IMR-90 (cell line): ENCODE measurements around the gene ZNF616. TPM values are rescaled to one million over a fixed set of nuclear protein-coding genes. Genes with fewer than 3 reads are reported as not detected.

Source experiments
- ATAC-seq: fragments of 200-7000 bp; cut with Tn5 transposase; 2 replicates; pipeline ENCODE4 v1.9.1; 2020; ENCODE audit warnings: low read depth, mild to moderate bottlenecking, moderate library complexity
- BruUV-seq: library from RNA; stranded (reverse); fragments of 400-500 nt; replicated peaks from 2 replicates; lab custom pipeline; 2021; lab: Mats Ljungman, UMichigan
- CTCF ChIA-PET: fragments of 300-600 bp; formaldehyde crosslinking; extraction: SDS; loops from one replicate; lab custom pipeline; 2021; ENCODE audit warnings: antibody characterized with exemption; lab: Yijun Ruan, JAX
- POLR2A ChIA-PET: fragments of 300-600 bp; sonication (Branson Sonifier 250); formaldehyde crosslinking; loops from one replicate; lab custom pipeline; 2022; ENCODE audit warnings: antibody characterized with exemption; ENCODE audit not compliant: unreplicated experiment; lab: Charles Lee
- DNase-seq: peaks from one replicate; pipeline ENCODE4 v3.0.0; 2013
- H2AFZ ChIP-seq: replicated peaks from 2 replicates; pipeline ENCODE3; 2013; ENCODE audit warnings: low read length, mild to moderate bottlenecking; ENCODE audit not compliant: poor library complexity
- H2AK5ac ChIP-seq: 2 replicates; pipeline ENCODE4 v1.6.1; 2013; ENCODE audit warnings: low read depth, low read length, inconsistent platforms
- H2AK9ac ChIP-seq: replicated peaks from 2 replicates; pipeline ENCODE3; 2013; ENCODE audit warnings: mild to moderate bottlenecking, low read depth, low read length, moderate library complexity; ENCODE audit not compliant: poor library complexity
- H2BK120ac ChIP-seq: 2 replicates; pipeline ENCODE4 v1.6.1; 2013; ENCODE audit warnings: low read depth, low read length, inconsistent platforms
- H2BK15ac ChIP-seq: 3 replicates; pipeline ENCODE4 v1.6.1; 2013; ENCODE audit warnings: low read depth, low read length, inconsistent platforms
- H2BK20ac ChIP-seq: 2 replicates; pipeline ENCODE4 v1.6.1; 2013; ENCODE audit warnings: low read depth, mild to moderate bottlenecking, inconsistent platforms, low read length, moderate library complexity
- H2BK5ac ChIP-seq: 2 replicates; pipeline ENCODE4 v1.6.1; 2013; ENCODE audit warnings: mild to moderate bottlenecking, low read depth, low read length, inconsistent platforms; ENCODE audit not compliant: poor library complexity, severe bottlenecking
- H3K14ac ChIP-seq: replicated peaks from 2 replicates; pipeline ENCODE4 v1.6.1; 2013; ENCODE audit warnings: low read depth, low read length, inconsistent platforms
- H3K18ac ChIP-seq: 2 replicates; pipeline ENCODE4 v1.6.1; 2013; ENCODE audit warnings: low read depth, low read length, control low read depth
- H3K23ac ChIP-seq: 2 replicates; pipeline ENCODE4 v1.6.1; 2013; ENCODE audit warnings: low read depth, low read length, inconsistent platforms
- H3K27ac ChIP-seq: 2 replicates; pipeline ENCODE4 v1.5.1; 2013; ENCODE audit warnings: mild to moderate bottlenecking, control low read depth, low read length; ENCODE audit not compliant: insufficient read depth
- H3K27me3 ChIP-seq: 2 replicates; pipeline ENCODE4 v1.6.1; 2013; ENCODE audit warnings: low read length; ENCODE audit not compliant: control insufficient read depth, insufficient read depth
- H3K36me3 ChIP-seq: 2 replicates; pipeline ENCODE4 v1.6.1; 2013; ENCODE audit warnings: low read length, mixed read lengths; ENCODE audit not compliant: control insufficient read depth, insufficient read depth
- H3K4ac ChIP-seq: 2 replicates; pipeline ENCODE4 v1.6.1; 2013; ENCODE audit warnings: low read depth, low read length, inconsistent platforms
- H3K4me1 ChIP-seq: 2 replicates; pipeline ENCODE4 v1.6.1; 2013; ENCODE audit warnings: low read length, mixed read lengths; ENCODE audit not compliant: control insufficient read depth, insufficient read depth
- H3K4me2 ChIP-seq: 2 replicates; pipeline ENCODE4 v1.6.1; 2013; ENCODE audit warnings: low read depth, mild to moderate bottlenecking, control low read depth, low read length, moderate library complexity
- H3K4me3 ChIP-seq: 2 replicates; pipeline ENCODE4 v1.5.1; 2013; ENCODE audit warnings: low read depth, mild to moderate bottlenecking, control low read depth, low read length, moderate library complexity; ENCODE audit not compliant: insufficient read depth
- H3K56ac ChIP-seq: 2 replicates; pipeline ENCODE4 v1.6.1; 2013; ENCODE audit warnings: low read length, inconsistent platforms; ENCODE audit not compliant: insufficient read depth; ENCODE audit errors: extremely low read depth
- H3K79me1 ChIP-seq, 2 experiments: 2 replicates each; pipeline ENCODE4 v1.6.1; 2013; ENCODE audit warnings: low read length in 2 of 2, inconsistent platforms in 1 of 2, low read depth in 1 of 2
- H3K9ac ChIP-seq: 2 replicates; pipeline ENCODE4 v1.6.1; 2013; ENCODE audit warnings: low read depth, low read length, control low read depth
- H3K9me1 ChIP-seq: 2 replicates; pipeline ENCODE4 v1.6.1; 2013; ENCODE audit warnings: low read length, inconsistent platforms; ENCODE audit not compliant: insufficient read depth
- H3K9me3 ChIP-seq: 2 replicates; pipeline ENCODE4 v1.6.1; 2013; ENCODE audit warnings: low read length; ENCODE audit not compliant: control insufficient read depth, insufficient read depth
- H4K20me1 ChIP-seq: 2 replicates; pipeline ENCODE4 v1.6.1; 2013; ENCODE audit warnings: low read length, inconsistent platforms; ENCODE audit not compliant: insufficient read depth
- H4K5ac ChIP-seq: 2 replicates; pipeline ENCODE4 v1.6.1; 2013; ENCODE audit warnings: mild to moderate bottlenecking, low read depth, low read length, control low read depth
- H4K8ac ChIP-seq, 2 experiments: 2 replicates each; pipeline ENCODE4 v1.6.1; 2013; ENCODE audit warnings: low read depth in 2 of 2, low read length in 2 of 2, control low read depth in 1 of 2, inconsistent platforms in 1 of 2
- H4K91ac ChIP-seq: 2 replicates; pipeline ENCODE4 v1.6.1; 2013; ENCODE audit warnings: low read depth, low read length, inconsistent platforms; ENCODE audit not compliant: insufficient read depth
- BHLHE40 ChIP-seq: fragments of 150-350 bp; IDR thresholded peaks from 2 replicates; pipeline ENCODE4 v1.6.1; 2016; ENCODE audit warnings: mild to moderate bottlenecking, low read depth, low read length
- CHD1 ChIP-seq: IDR thresholded peaks from 2 replicates; pipeline ENCODE4 v1.6.1; 2012; ENCODE audit warnings: low read depth, low read length, improper control_type of control experiment
- ELK1 ChIP-seq: fragments of 150-350 bp; IDR thresholded peaks from 2 replicates; pipeline ENCODE4 v1.6.1; 2016; ENCODE audit warnings: low read depth, mild to moderate bottlenecking, low read length, moderate library complexity, borderline replicate concordance
- MAFK ChIP-seq: IDR thresholded peaks from 2 replicates; pipeline ENCODE4 v1.6.1; 2012; ENCODE audit warnings: low read depth, low read length, improper control_type of control experiment
- MAZ ChIP-seq: IDR thresholded peaks from 2 replicates; pipeline ENCODE4 v1.6.1; 2012; ENCODE audit warnings: low read depth, mild to moderate bottlenecking, low read length, improper control_type of control experiment, moderate library complexity, borderline replicate concordance
- MXI1 ChIP-seq: IDR thresholded peaks from 2 replicates; pipeline ENCODE4 v1.6.1; 2012; ENCODE audit warnings: low read depth, mild to moderate bottlenecking, low read length, moderate library complexity, borderline replicate concordance
- NFE2L2 ChIP-seq: fragments of 150-350 bp; IDR thresholded peaks from 2 replicates; pipeline ENCODE4 v1.6.1; 2016; ENCODE audit warnings: low read depth, mild to moderate bottlenecking, low read length
- POLR2A ChIP-seq: IDR thresholded peaks from 2 replicates; pipeline ENCODE4 v1.6.1; 2012; ENCODE audit warnings: mild to moderate bottlenecking, low read depth, low read length
- RAD21 ChIP-seq: IDR thresholded peaks from 2 replicates; pipeline ENCODE4 v1.6.1; 2012; ENCODE audit warnings: low read length, improper control_type of control experiment
- RCOR1 ChIP-seq: IDR thresholded peaks from 2 replicates; pipeline ENCODE4 v1.6.1; 2012; ENCODE audit warnings: mild to moderate bottlenecking, low read length, improper control_type of control experiment; ENCODE audit not compliant: insufficient replicate concordance
- RFX5 ChIP-seq: IDR thresholded peaks from 2 replicates; pipeline ENCODE4 v1.8.0; 2012; ENCODE audit warnings: low read depth, mild to moderate bottlenecking, low read length, moderate library complexity
- SMC3 ChIP-seq: fragments of 150-350 bp; IDR thresholded peaks from 2 replicates; pipeline ENCODE4 v1.6.1; 2016; ENCODE audit warnings: low read depth, mild to moderate bottlenecking, antibody characterized with exemption, low read length, moderate library complexity
- USF2 ChIP-seq: fragments of 150-350 bp; IDR thresholded peaks from 2 replicates; pipeline ENCODE4 v1.6.1; 2017; ENCODE audit warnings: mild to moderate bottlenecking, antibody characterized with exemption, low read length, low read depth
- WGBS, 2 experiments: methylation state at CpG; one replicate each; pipeline versions ENCODE4 v1.1.5 to v1.1.7; 2013; ENCODE audit warnings: missing lambda C conversion rate in 2 of 2; ENCODE audit not compliant: insufficient read length in 1 of 2; ENCODE audit errors: extremely low coverage in 2 of 2; 5-methylcytosine and 5-hydroxymethylcytosine counted together
- dilution Hi-C: fragments of 300-500 bp; cut with HindIII; formaldehyde crosslinking; loops from one replicate; pipeline ENCODE4 v1.14.3; 2018; ENCODE audit warnings: low sequenced_read_pairs; ENCODE audit not compliant: unreplicated experiment
- in situ Hi-C: fragments of 300-500 bp; cut with MboI; formaldehyde crosslinking; loops from 3 replicates; pipeline ENCODE4 v1.14.3; 2019; ENCODE audit warnings: low sequenced_read_pairs, inconsistent platforms, mixed read lengths
- intact Hi-C: fragments of 100-400 bp; cut with micrococcal nuclease; formaldehyde crosslinking; loops from 2 replicates; pipeline ENCODE4 v1.10.0; 2022
- polyA plus RNA-seq, 3 experiments: library from polyadenylated mRNA; depleted of rRNA; stranded (reverse); fragments of >200 nt; gene quantifications; 2 replicates each; pipeline ENCODE4 v1.2.3, GENCODE V29; 2012; ENCODE audit warnings: low replicate concordance in 1 of 3
- total RNA-seq: library from RNA; depleted of rRNA; stranded (reverse); fragments of >200 nt; gene quantifications from 2 replicates; pipeline ENCODE4 v1.2.3, GENCODE V29; 2012

ZNF616 gene
- total and polyA plus RNA-seq, 2 of the 4 experiments (the other 2 are of a cell fraction), result 2.8 to 13.6 TPM

- Histone ChIP-seq H3K56ac (0 out of 2 replicates have a peak overlapping the region, but pooled peaks have one; percentile 82), H3K9me1 (no peaks in the 10 kb centered on the region), H3K9ac (peak overlapping the region; percentile 98), H4K8ac (peak overlapping the region; percentile 73 to 75), H3K14ac (peak overlapping the region; percentile 77), H3K27me3 (no peaks in the 10 kb centered on the region), H3K18ac (no peak overlapping the region), H3K4me1 (peaks cover 2% of the 10 kb centered on the region), H3K79me1 (peaks cover 28 to 37% of the 10 kb centered on the region in 2 experiments), H3K36me3 (peaks cover 8% of the 10 kb centered on the region), H3K4me3 (peak overlapping the region; percentile 53), H3K9me3 (peaks cover 26% of the 10 kb centered on the region), H2AK9ac (peak overlapping the region; percentile 92), H3K23ac (peak overlapping the region; percentile 31; the same call in 1 of the 2 replicates), H3K4ac (peak overlapping the region; percentile 81), H2AK5ac (no peak overlapping the region), H2BK120ac (no peak overlapping the region), H4K5ac (no peak overlapping the region), H2BK20ac (no peak overlapping the region), H4K91ac (peak overlapping the region; percentile 28; the same call in 1 of the 2 replicates), H3K27ac (peak overlapping the region; percentile 91), H2AFZ (peak overlapping the region; percentile 89), H3K4me2 (peak overlapping the region; percentile 79), H2BK15ac (no peak overlapping the region), H4K20me1 (no peaks in the 10 kb centered on the region), H2BK5ac (no peak overlapping the region)
- DNase-seq (peak; percentile 19), ATAC-seq (peak; percentile 33)
- in situ Hi-C loops, result no loop called here
- dilution Hi-C loops, result no loop called here
- ChIA-PET CTCF (interaction anchor here (0.5 kb wide), 1 partner anchor 76 kb away, joined by 3 read pairs; no protein-coding TSS in a partner anchor), POLR2A (no interaction called here)
- TF ChIP-seq NFE2L2 (no peak), CHD1 (no peak), ELK1 (no peak), MXI1 (peak; percentile 95), MAZ (no peak), BHLHE40 (no peak), POLR2A (no peak), MAFK (no peak), RFX5 (no peak), USF2 (peak; percentile 63), RAD21 (no peak), SMC3 (no peak), RCOR1 (no peak)
- BruUV-seq, result no TSS peak
- WGBS, 2 experiments, result 3% methylated on average over 14 of the region's 14 CpGs; no CpG with 5 or more reads in 1 of the 2 experiments
- intact Hi-C loops, result loop anchor here (5.0 kb wide), 1 partner anchor 91 kb away; the partner anchor contains the start of gene ZNF432
Observed at GRCh38 chr19:52138278-52138982, 1.3 kb downstream of the ZNF616 start.
